ENCODE measurements around the gene CDHR2. TPM values are rescaled to one million over a fixed set of nuclear protein-coding genes. Genes with fewer than 3 reads are reported as not detected.

CDHR2 gene
- total RNA-seq, 1 donor = not detected

DNA sequence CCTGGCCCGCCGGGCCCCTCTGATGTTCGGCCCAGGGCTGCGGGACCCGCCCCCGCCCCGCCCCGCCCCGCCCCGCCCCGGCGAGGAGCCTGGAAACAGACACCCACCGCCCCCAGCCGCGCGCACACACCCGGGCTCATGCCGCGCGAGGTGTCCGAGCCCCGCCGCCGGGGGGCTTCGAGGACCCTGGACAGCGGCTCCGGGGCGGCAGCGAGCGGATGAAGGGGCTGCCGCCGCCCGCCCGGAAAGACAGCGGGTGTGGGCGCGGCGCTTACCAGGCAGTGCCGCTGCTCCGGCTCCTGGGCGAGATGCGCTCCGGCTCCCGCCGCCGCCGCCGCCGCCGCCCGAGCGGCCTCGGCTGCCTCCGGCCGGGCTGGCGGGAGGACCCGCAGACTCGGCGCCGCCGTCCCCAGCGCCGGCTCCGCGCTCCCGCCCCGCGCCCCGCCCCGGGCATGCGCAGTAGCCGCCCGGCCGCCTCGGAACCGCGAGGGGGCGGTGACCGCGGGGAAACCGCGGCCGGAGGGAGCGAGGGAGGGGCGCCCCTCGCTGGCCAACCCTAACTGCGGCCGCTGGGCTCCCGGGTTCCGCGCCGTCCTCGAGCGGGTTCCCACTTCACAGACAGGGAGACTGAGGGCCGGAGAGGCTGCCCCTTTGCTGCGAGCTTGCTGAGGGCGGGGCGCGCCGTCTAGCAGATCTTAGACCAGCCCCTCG is 60.7 kb downstream of the CDHR2 start, which contains the start of gene GPRIN1:
Gene GPRIN1 (minus strand): TSS at position 433 of the 711 bp plus-strand sequence. CDS start 10,322 bp downstream, outside the sequence.
- TF ChIP-seq CTCF (IDR thresholded peaks at IDR 0.05; ENCODE audit: insufficient read depth, low read depth, low read length) = peak; percentile 39
- DNase-seq (ENCODE audit: low read depth) = peak; percentile 39
- H3K4me3 ChIP-seq (ENCODE audit: low read depth, low read length) = peak within 1 kb of the TSS; percentile 70

DNA sequence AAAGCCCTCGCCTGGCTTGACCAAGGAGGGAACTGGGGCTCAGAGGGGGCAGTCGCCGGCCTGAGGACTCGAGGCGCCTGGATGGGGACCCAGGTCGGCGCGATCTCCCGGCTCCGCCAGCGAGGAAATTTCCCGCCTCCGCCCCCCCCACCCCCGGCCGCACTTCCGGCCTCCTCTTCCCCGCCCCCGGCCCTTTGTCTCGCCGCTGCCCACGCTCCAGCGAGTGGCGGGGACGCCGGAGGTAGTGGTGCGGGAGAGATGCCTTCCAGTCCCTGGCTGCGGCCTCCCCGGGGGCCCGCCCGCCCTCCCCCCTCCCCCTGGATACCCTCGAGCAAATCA is 61.3 kb downstream of the CDHR2 start:
- no peak for DNase-seq (ENCODE audit: low read depth)
- H3K4me3 ChIP-seq (ENCODE audit: low read depth, low read length) = peak overlapping the region; percentile 70
- TF ChIP-seq CTCF (IDR thresholded peaks at IDR 0.05; ENCODE audit: insufficient read depth, low read depth, low read length) = no peak

GRCh38 chr5:176611435-176611834 is 62.3 kb downstream of the CDHR2 start:
- H3K4me3 ChIP-seq (ENCODE audit: low read depth, low read length) = no peak overlapping the region
- TF ChIP-seq CTCF (IDR thresholded peaks at IDR 0.05; ENCODE audit: insufficient read depth, low read depth, low read length) = no peak
- peak; percentile 84 for DNase-seq (ENCODE audit: low read depth)

GRCh38 chr5:176612008-176612407 is 62.9 kb downstream of the CDHR2 start:
- no peak for TF ChIP-seq CTCF (IDR thresholded peaks at IDR 0.05; ENCODE audit: insufficient read depth, low read depth, low read length)
- DNase-seq (ENCODE audit: low read depth) = no peak
- no peak overlapping the region for H3K4me3 ChIP-seq (ENCODE audit: low read depth, low read length)

- DNase-seq (ENCODE audit: low read depth) = no peak
- no peak for TF ChIP-seq CTCF (IDR thresholded peaks at IDR 0.05; ENCODE audit: insufficient read depth, low read depth, low read length)
These were observed 63.7 kb downstream of the CDHR2 start for GRCh38 chr5:176612855-176613254.

GRCh38 chr5:176614805-176615478 is 65.8 kb downstream of the CDHR2 start:
- no peak for TF ChIP-seq CTCF (IDR thresholded peaks at IDR 0.05; ENCODE audit: insufficient read depth, low read depth, low read length)
- H3K4me3 ChIP-seq (ENCODE audit: low read depth, low read length) = no peak overlapping the region
- DNase-seq (ENCODE audit: low read depth) = peak; percentile 48

More at GRCh38 chr5:176612855-176613254, 63.7 kb downstream of the CDHR2 start:
- H3K4me3 ChIP-seq (ENCODE audit: low read depth, low read length) = no peak overlapping the region
